ENCODE results near the gene FLNB.

Gene FLNB

DNA sequence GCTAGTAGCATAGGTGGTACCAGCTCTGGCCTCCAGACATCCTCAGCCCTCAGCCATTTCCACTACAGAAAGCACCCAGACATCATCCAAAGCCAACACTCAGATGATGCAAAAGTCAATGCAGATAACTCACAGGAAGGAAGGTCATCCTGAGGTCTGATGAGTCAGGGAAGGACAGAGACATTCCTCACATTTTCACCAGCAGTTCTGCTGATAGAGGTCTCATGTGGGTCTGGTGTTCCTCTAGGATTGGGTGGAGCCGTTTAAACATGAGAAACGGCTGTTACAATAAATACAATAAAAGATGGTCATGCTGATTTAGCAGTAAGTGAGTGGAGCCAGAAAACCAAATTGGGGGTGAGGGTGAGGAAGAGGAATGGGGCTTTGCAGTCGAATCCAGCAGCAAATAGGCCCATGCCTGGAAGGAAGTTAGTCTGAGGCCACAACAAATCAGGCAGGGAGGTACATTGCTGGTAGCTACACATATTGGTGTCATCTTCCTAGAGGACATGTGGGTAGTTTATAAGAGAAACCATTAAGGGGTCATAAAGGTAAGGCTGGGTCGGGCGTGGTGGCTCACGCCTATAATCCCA lies 33.3 kb upstream of the FLNB start:
- TF ChIP-seq ZFP3 (CRISPR knock-in tag; IDR thresholded peaks at IDR 0.05) (peak; percentile 87), PPARA (CRISPR knock-in tag; IDR thresholded peaks at IDR 0.05; ENCODE audit: borderline replicate concordance) (no peak), ZNF8 (CRISPR knock-in tag; IDR thresholded peaks at IDR 0.05) (no peak), ISL1 (CRISPR knock-in tag; IDR thresholded peaks at IDR 0.05) (peak; percentile 73), ZNF70 (CRISPR knock-in tag; IDR thresholded peaks at IDR 0.05) (no peak), RARB (CRISPR knock-in tag; IDR thresholded peaks at IDR 0.05) (0 out of 2 replicates have a peak, but pooled peaks have one; percentile 41), OSR1 (CRISPR knock-in tag; IDR thresholded peaks at IDR 0.05) (peak; percentile 84; the same call in 1 of the 2 replicates), SNAI2 (CRISPR knock-in tag; IDR thresholded peaks at IDR 0.05) (peak; percentile 69), ZC3H10 (CRISPR knock-in tag; IDR thresholded peaks at IDR 0.05) (peak; percentile 53; the same call in 1 of the 2 replicates), TCF4 (CRISPR knock-in tag; IDR thresholded peaks at IDR 0.05; ENCODE audit: borderline replicate concordance) (peak; percentile 42; the same call in 1 of the 2 replicates), CSDC2 (CRISPR knock-in tag; IDR thresholded peaks at IDR 0.05) (peak; percentile 95), ZNF565 (CRISPR knock-in tag; conservative IDR thresholded peaks at IDR 0.05; ENCODE audit: low read depth) (no peak), POU6F1 (CRISPR knock-in tag; IDR thresholded peaks at IDR 0.05; ENCODE audit: borderline replicate concordance, low read depth) (peak; percentile 84; the same call in 1 of the 2 replicates), ESRRG (CRISPR knock-in tag; IDR thresholded peaks at IDR 0.05) (0 out of 2 replicates have a peak, but pooled peaks have one; percentile 51), PATZ1 (CRISPR knock-in tag; IDR thresholded peaks at IDR 0.05; ENCODE audit: borderline replicate concordance) (no peak; the same call in 1 of the 2 replicates), ARNTL (CRISPR knock-in tag; IDR thresholded peaks at IDR 0.05; ENCODE audit: borderline replicate concordance, low read depth) (no peak), TOX (CRISPR knock-in tag; IDR thresholded peaks at IDR 0.05; ENCODE audit: borderline replicate concordance) (peak; percentile 46; the same call in 1 of the 2 replicates), BACH2 (CRISPR knock-in tag; IDR thresholded peaks at IDR 0.05; ENCODE audit: borderline replicate concordance) (no peak), ZFP30 (CRISPR knock-in tag; IDR thresholded peaks at IDR 0.05) (no peak), GLIS3 (CRISPR knock-in tag; IDR thresholded peaks at IDR 0.05) (no peak), CSRNP3 (CRISPR knock-in tag; IDR thresholded peaks at IDR 0.05) (peak; percentile 59; the same call in 1 of the 2 replicates)
- TF ChIP-seq, protein P1, sequence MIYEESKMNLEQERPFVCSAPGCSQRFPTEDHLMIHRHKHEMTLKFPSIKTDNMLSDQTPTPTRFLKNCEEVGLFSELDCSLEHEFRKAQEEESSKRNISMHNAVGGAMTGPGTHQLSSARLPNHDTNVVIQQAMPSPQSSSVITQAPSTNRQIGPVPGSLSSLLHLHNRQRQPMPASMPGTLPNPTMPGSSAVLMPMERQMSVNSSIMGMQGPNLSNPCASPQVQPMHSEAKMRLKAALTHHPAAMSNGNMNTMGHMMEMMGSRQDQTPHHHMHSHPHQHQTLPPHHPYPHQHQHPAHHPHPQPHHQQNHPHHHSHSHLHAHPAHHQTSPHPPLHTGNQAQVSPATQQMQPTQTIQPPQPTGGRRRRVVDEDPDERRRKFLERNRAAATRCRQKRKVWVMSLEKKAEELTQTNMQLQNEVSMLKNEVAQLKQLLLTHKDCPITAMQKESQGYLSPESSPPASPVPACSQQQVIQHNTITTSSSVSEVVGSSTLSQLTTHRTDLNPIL (CRISPR knock-in tag; IDR thresholded peaks at IDR 0.05; ENCODE audit: low read depth): peak; percentile 16; the same call in 1 of the 2 replicates
- TF ChIP-seq, protein P2, sequence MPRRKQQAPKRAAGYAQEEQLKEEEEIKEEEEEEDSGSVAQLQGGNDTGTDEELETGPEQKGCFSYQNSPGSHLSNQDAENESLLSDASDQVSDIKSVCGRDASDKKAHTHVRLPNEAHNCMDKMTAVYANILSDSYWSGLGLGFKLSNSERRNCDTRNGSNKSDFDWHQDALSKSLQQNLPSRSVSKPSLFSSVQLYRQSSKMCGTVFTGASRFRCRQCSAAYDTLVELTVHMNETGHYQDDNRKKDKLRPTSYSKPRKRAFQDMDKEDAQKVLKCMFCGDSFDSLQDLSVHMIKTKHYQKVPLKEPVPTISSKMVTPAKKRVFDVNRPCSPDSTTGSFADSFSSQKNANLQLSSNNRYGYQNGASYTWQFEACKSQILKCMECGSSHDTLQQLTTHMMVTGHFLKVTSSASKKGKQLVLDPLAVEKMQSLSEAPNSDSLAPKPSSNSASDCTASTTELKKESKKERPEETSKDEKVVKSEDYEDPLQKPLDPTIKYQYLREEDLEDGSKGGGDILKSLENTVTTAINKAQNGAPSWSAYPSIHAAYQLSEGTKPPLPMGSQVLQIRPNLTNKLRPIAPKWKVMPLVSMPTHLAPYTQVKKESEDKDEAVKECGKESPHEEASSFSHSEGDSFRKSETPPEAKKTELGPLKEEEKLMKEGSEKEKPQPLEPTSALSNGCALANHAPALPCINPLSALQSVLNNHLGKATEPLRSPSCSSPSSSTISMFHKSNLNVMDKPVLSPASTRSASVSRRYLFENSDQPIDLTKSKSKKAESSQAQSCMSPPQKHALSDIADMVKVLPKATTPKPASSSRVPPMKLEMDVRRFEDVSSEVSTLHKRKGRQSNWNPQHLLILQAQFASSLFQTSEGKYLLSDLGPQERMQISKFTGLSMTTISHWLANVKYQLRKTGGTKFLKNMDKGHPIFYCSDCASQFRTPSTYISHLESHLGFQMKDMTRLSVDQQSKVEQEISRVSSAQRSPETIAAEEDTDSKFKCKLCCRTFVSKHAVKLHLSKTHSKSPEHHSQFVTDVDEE (CRISPR knock-in tag; IDR thresholded peaks at IDR 0.05): peak; percentile 37; the same call in 1 of the 2 replicates
- peak; percentile 89 for ATAC-seq

- ATAC-seq: peak; percentile 9; the same call in 2 of the 3 replicates
- TF ChIP-seq RARB (CRISPR knock-in tag; IDR thresholded peaks at IDR 0.05): no peak
- TF ChIP-seq ISL1 (CRISPR knock-in tag; IDR thresholded peaks at IDR 0.05): peak; percentile 53
- TF ChIP-seq, protein P2 (CRISPR knock-in tag; IDR thresholded peaks at IDR 0.05): peak; percentile 60
- TF ChIP-seq TCF4 (CRISPR knock-in tag; IDR thresholded peaks at IDR 0.05; ENCODE audit: borderline replicate concordance): peak; percentile 46; the same call in 1 of the 2 replicates
These were observed 30.4 kb upstream of the FLNB start for GRCh38 chr3:57977818-57978235.

Data from SK-N-SH treated with all-trans-retinoic acid at 6 μM for 48 hours (cell line).